Skeletal muscle satellite cell (primary cell): ENCODE results near the gene GJA3.
A peak's percentile ranks its signal among the peaks of the same experiment; 100 is the strongest.

Experiments
- H3K27me3 ChIP-seq: 2 replicates; pipeline ENCODE4 v1.7.0; 2013; ENCODE audit warnings: low read length; ENCODE audit not compliant: control insufficient read depth, insufficient read depth
- H3K36me3 ChIP-seq: 2 replicates; pipeline ENCODE4 v1.7.0; 2013; ENCODE audit warnings: mild to moderate bottlenecking, control low read depth, low read length; ENCODE audit not compliant: insufficient read depth
- H3K4me1 ChIP-seq: 2 replicates; pipeline ENCODE4 v1.7.0; 2013; ENCODE audit warnings: low read length; ENCODE audit not compliant: control insufficient read depth, insufficient read depth
- H3K4me2 ChIP-seq: 2 replicates; pipeline ENCODE4 v1.7.0; 2013; ENCODE audit warnings: mild to moderate bottlenecking, low read length
- H3K4me3 ChIP-seq: 2 replicates; pipeline ENCODE4 v1.7.0; 2013; ENCODE audit warnings: low read length
- H3K9ac ChIP-seq: 2 replicates; pipeline ENCODE4 v1.7.0; 2013; ENCODE audit warnings: mild to moderate bottlenecking, low read depth, low read length, moderate library complexity
- H3K9me3 ChIP-seq: replicated peaks from 2 replicates; pipeline ENCODE4 v1.7.0; 2013; ENCODE audit warnings: mild to moderate bottlenecking, control low read depth, low read length

Gene GJA3

DNA sequence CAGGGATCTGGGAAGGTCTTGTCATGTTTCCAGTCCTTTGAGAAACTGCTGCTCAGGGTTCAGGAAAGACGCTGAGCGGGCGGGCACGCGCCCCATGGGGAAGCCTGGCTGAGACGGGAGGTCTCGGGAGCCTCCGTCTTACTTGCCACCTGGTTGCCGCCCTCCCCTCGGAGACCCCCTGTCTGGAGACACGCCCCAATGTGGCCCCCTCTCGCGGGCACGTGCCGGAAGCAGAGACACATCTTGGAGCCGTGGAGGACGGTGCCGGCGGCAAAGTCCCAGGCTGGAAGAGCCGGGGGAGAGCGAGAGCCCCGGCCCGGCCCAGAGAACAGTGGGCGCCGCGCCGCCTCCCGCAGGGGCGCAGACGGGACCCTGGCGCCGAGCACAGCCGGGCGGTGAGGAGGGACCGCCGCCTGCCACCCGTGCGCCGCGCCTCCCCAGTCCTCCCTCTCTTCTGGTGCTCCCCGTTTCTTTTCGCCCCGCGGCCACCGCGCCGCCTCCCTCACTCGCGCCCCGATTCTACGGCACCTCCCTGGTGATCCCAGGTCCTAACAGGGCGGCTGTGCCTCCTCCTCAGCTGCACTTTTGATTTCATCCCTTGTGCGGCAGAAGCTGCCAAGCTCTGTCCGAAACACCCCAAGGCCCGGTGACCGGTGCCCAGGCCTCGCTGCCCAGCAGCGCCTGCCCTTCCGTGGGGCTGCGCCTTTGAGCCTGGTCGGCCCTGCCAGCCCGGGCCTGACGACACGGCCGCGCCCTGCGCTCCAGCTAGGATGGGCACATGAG, 16.4 kb upstream of the GJA3 start:
- Histone ChIP-seq H3K4me1 (peaks cover 11% of the 10 kb centered on the region), H3K36me3 (no peaks in the 10 kb centered on the region), H3K4me3 (peak overlapping the region; percentile 48), H3K9ac (peak overlapping the region; percentile 18), H3K27me3 (peaks cover 60% of the 10 kb centered on the region), H3K4me2 (peak overlapping the region; percentile 68), H3K9me3 (no peaks in the 10 kb centered on the region)

DNA sequence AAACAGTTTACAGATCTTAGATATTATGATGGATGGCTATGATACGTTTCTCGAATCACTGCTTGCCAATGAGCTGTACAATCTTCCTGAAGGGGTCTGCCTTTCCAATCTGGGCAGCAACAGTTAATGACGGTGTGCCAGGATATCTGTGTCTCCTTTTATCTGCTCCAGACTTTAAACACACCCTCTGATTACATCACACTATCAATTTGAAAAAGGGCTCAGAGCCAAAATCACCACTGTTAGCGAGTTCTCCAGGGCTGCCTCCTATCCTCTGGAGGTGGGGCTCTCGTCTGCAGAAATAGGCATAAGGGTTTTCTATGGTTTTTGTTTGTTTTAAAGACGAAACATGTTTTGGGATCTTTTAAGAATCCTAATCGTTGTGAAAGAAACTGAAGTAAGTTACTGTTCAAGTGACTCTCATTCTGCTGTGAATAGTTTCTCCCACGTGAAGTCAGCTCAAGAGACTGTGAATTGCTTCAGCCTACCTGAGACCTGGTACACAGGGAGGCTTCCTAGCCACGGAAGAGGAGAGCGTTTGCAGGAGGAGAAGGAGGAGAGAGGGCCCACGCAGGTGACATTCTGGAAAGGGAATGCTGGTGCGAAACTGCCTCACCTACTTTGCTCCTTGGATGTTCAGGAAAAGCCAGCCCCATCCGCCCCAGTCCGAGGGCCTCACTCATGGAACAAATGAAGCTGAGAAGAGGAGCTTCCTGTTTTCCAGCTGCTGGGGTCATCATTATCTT, 15.2 kb upstream of the GJA3 start:
- peaks cover 11% of the 10 kb centered on the region for H3K4me1 ChIP-seq
- H3K4me2 ChIP-seq, result no peak overlapping the region
- H3K36me3 ChIP-seq, result no peaks in the 10 kb centered on the region
- H3K9ac ChIP-seq, result no peak overlapping the region
- no peaks in the 10 kb centered on the region for H3K9me3 ChIP-seq
- no peak overlapping the region for H3K4me3 ChIP-seq
- peaks cover 64% of the 10 kb centered on the region for H3K27me3 ChIP-seq

DNA sequence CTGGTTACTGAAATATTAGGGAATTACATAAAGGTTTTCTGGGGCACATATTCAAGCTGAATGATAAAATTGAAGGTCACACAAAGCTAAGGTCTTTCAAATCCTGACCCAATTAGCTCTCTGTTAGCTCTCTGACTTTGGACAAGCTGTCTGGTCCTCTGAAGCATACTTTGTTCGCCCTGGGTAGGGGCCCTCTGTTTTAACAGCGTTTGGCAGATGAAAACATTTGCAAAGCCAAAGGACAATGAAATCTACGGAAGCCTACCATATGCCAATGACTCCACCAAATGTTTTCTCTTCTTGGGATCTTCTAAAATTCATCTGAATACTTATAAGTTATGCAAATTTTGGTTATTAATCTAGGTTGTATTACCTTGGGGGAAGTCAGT, 14.5 kb upstream of the GJA3 start:
- Histone ChIP-seq H3K9me3 (no peaks in the 10 kb centered on the region), H3K4me3 (peak overlapping the region; percentile 40), H3K27me3 (peaks cover 68% of the 10 kb centered on the region), H3K36me3 (no peaks in the 10 kb centered on the region), H3K4me1 (peaks cover 11% of the 10 kb centered on the region), H3K9ac (no peak overlapping the region), H3K4me2 (peak overlapping the region; percentile 77)

DNA sequence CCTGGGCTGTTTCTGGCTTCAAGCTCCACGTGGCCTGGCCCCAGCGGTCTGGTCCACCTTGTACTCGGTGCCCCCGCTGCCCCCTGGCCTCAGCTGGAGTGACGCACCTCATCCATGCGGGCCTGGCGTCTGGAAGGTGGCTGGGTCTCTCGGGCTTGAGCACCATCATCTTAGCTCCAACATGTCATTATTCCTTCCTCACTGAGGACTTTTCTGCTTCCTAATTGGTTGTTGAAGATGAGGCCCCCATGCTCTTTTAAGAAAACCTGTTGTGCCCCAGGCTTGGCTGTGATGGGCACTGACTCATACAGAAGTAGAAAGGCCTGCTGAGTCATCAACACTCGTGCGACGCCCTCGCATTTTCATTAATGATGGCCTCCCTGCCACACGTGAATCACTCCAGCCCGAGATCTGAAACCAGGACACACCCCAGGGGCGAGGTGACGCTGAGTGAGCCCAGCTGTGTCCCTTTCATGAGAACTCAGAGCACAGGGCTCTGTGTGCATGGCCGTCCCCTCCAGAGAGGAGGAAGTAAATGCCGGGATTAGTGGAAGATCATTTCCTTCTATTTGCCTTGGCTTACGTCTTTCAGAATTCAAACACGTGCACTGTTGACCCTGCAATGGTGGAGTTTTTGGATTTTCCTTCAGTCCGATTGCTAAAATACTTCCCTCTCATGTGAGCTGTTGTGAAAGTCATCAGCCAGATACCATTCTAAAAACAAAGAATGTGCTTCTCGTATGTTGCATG, 14.0 kb upstream of the GJA3 start:
- Histone ChIP-seq H3K4me1 (peaks cover 11% of the 10 kb centered on the region), H3K36me3 (no peaks in the 10 kb centered on the region), H3K9me3 (no peaks in the 10 kb centered on the region), H3K4me2 (peak overlapping the region; percentile 77), H3K27me3 (peaks cover 68% of the 10 kb centered on the region), H3K9ac (no peak overlapping the region), H3K4me3 (peak overlapping the region; percentile 40)

DNA sequence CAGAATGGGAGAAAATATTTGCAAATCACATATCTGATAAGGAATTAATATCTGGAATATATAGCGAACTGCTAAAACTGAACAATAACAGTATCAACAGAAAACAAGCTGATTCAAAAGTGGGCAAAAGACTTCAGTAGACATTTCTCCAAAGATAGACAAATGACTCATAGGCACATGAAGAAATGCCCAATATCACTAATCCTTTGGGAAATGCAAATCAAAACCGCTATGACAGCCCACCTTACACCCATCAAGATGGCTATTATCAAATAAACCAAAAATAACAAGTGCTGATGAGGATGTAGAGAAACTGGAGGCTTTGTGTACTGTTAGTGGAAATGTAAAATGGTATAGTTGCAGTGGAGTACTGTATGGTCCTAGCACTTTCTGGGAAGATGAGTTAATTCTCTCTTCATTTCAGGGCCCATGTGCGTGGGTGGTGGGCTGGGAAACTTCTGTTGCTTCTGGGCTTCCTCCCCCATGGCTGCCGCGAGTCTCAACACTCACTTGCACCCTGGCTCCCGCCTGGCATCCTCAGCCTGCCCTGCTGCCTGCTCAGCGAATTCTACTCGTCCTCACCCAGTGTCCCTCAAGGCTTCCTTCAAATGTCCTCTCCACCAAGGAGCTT, 12.4 kb upstream of the GJA3 start:
- H3K4me1 ChIP-seq, result peaks cover 11% of the 10 kb centered on the region
- H3K36me3 ChIP-seq, result no peaks in the 10 kb centered on the region
- no peaks in the 10 kb centered on the region for H3K9me3 ChIP-seq
- no peak overlapping the region for H3K9ac ChIP-seq
- H3K27me3 ChIP-seq, result peaks cover 66% of the 10 kb centered on the region
- H3K4me3 ChIP-seq, result no peak overlapping the region
- H3K4me2 ChIP-seq, result no peak overlapping the region

DNA sequence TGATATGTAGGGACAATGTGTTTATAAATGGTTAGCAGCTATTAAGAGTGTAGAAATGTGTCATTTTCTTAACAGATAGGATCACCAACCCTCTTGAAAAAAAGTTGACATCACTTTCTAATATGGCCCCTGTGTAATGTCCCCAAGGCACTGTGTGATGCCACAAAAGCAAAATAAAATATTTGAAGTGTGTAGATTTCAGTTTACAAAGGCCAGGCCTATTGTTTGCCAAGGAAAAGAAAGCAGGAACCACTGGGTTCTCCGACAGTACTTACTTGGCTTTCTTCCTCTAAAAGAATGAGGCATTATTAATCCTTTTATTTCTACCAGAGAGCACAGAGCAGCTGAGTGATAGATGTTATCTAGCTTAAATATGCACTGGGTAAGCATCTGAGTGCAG, 10.5 kb upstream of the GJA3 start:
- Histone ChIP-seq H3K27me3 (peaks cover 66% of the 10 kb centered on the region), H3K36me3 (no peaks in the 10 kb centered on the region), H3K4me3 (no peak overlapping the region), H3K9me3 (no peaks in the 10 kb centered on the region), H3K4me1 (peaks cover 11% of the 10 kb centered on the region), H3K9ac (no peak overlapping the region), H3K4me2 (no peak overlapping the region)

DNA sequence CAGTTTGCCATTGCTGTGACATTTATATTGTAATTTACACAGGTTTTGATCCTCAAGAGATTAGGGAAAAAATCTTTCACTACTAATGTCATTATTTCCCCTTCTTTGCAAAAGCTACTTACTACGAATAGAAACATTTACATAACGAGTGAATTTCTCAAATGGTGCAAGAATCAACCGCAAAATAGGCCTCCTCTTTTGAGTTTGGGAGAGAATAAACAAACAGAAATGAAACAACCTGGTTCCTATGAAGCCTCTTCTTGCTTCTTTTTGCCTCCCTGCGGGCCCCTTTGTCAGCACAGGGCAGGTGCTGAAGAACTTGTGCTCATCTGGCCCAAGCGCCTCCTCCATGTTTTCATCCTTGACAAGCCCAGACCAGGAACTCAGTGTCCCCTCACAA, 10.1 kb upstream of the GJA3 start:
- H3K4me1 ChIP-seq, result peaks cover 11% of the 10 kb centered on the region
- H3K36me3 ChIP-seq, result no peaks in the 10 kb centered on the region
- no peak overlapping the region for H3K9ac ChIP-seq
- H3K27me3 ChIP-seq, result peaks cover 65% of the 10 kb centered on the region
- no peaks in the 10 kb centered on the region for H3K9me3 ChIP-seq
- no peak overlapping the region for H3K4me2 ChIP-seq
- H3K4me3 ChIP-seq, result no peak overlapping the region

DNA sequence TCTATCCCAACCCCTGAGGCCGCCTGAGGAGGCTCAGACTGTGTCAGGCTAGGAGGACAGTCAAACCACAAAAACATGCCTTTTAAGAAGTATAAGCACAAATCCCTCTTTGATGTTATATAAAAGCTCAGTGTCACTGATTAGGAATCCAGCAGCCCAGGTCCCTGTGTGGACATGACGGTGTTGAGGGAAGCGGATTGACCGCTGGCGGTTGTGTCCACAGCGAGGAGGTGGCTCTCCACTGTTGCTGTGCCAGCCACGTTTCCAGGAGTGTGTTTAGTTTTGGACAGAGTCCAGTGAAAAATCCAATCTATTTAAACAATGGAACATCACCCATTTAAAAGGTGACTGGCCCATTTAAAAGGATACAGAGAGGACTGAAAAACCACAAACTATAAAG, 7.5 kb upstream of the GJA3 start:
- Histone ChIP-seq H3K4me3 (no peak overlapping the region), H3K9me3 (no peaks in the 10 kb centered on the region), H3K36me3 (no peaks in the 10 kb centered on the region), H3K27me3 (peaks cover 69% of the 10 kb centered on the region), H3K9ac (no peak overlapping the region), H3K4me2 (no peak overlapping the region), H3K4me1 (peaks cover 4% of the 10 kb centered on the region)

DNA sequence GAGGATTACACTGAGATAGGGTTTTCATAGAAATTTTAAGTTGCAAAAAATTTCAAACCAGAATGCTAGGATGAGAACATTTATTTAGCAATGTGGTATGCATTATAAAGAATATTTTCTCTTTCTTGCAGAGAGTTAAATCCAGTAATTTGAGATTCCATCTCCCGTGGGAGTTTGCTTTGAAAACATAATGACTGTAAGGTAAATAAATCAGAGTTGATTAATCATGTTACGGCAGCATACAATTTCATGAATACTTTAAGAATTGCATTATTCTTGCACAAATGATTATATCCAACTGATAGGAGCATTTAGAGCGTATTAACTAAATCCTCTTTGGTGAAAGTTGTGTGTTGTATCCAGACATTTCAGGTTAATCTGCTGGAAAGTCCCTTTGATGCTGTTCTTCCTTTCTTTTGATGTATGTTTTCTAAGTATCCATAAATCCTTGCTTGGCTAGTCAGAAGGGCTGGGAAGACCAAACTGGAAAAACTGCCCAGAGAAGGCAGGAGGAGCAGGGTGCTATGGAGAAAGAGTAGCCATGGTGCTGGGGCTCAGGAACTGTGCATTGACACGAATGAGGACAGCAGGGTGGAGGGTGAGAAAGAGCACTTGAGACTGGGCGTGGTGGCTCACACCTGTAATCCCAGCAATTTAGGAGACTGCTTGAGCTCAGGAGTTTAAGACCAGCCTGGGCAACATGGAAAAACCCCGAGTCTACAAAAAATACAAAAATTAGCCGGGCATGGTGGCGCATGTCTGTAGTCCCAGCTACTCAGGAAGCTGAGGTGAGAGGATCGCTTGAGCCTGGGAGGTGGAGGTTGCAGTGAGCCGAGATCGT, 4.8 kb upstream of the GJA3 start:
- Histone ChIP-seq H3K4me3 (no peak overlapping the region), H3K9me3 (no peaks in the 10 kb centered on the region), H3K36me3 (no peaks in the 10 kb centered on the region), H3K27me3 (peaks cover 63% of the 10 kb centered on the region), H3K4me2 (no peak overlapping the region), H3K9ac (no peak overlapping the region), H3K4me1 (peaks cover 13% of the 10 kb centered on the region)

DNA sequence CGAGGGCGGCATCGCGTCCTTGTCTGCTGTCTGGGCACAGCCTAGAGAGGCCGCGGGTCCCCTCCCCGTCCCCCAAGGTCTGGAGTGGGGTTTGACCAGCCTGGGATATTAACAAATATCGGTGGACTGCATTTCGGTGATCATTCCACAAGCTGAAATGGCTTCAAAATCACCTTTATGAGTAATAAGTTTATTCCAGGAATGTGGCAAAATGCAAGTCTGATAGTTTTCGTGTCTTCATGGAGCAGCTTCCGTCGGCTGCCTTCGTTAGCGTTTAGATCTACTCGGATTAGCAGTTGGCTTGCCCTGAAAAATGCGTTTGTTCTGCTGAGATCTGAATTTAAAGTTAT, 1.1 kb upstream of the GJA3 start:
- no peak overlapping the region for H3K4me3 ChIP-seq
- H3K27me3 ChIP-seq, result peaks cover 65% of the 10 kb centered on the region
- H3K9me3 ChIP-seq, result no peaks in the 10 kb centered on the region
- H3K9ac ChIP-seq, result no peak overlapping the region
- H3K4me1 ChIP-seq, result peaks cover 23% of the 10 kb centered on the region
- H3K4me2 ChIP-seq, result no peak overlapping the region
- H3K36me3 ChIP-seq, result no peaks in the 10 kb centered on the region
